GM18505 (cell line): ENCODE data around the gene TRUB1.
"Not testable (repeated sequence)": the region's sequence is repeated elsewhere in the genome, so short reads cannot be mapped to it uniquely, and the experiment has no call there.

ENCODE experiments used
- ATAC-seq: cut with Tn5 transposase; IDR thresholded peaks from one replicate; pipeline ENCODE4 v1.9.1; 2021; ENCODE audit not compliant: unreplicated experiment
- POLR2A ChIP-seq: IDR thresholded peaks from 4 replicates; pipeline ENCODE4 v1.6.1; 2011; ENCODE audit warnings: borderline replicate concordance; ENCODE audit not compliant: insufficient read depth, insufficient read length; ENCODE audit errors: extremely low read depth

The TRUB1 gene

GRCh38 chr10:114937962-114938855, at the start of gene TRUB1:
Gene TRUB1, plus strand, starts transcription at chr10:114938195. Its CDS starts 59 bp downstream, at chr10:114938254.
- TF ChIP-seq POLR2A, result peak; percentile 89
- peak; percentile 100 for ATAC-seq

GRCh38 chr10:114893251-114893650, 44.7 kb upstream of the TRUB1 start:
- TF ChIP-seq POLR2A, result no peak
- no peak for ATAC-seq

GRCh38 chr10:114894911-114895310, 43.1 kb upstream of the TRUB1 start:
- no peak for TF ChIP-seq POLR2A
- no peak for ATAC-seq

GRCh38 chr10:114897011-114897410, 41.0 kb upstream of the TRUB1 start:
- not testable (repeated sequence) for ATAC-seq

- TF ChIP-seq POLR2A, result no peak
- no peak for ATAC-seq
Observed at GRCh38 chr10:114897593-114897992, 40.4 kb upstream of the TRUB1 start.

- no peak for ATAC-seq
- TF ChIP-seq POLR2A, result no peak
Observed at GRCh38 chr10:114899982-114900381, 38.0 kb upstream of the TRUB1 start.

GRCh38 chr10:114900658-114901057, 37.3 kb upstream of the TRUB1 start:
- TF ChIP-seq POLR2A, result no peak
- no peak for ATAC-seq

- ATAC-seq, result no peak
- TF ChIP-seq POLR2A, result no peak
Observed at GRCh38 chr10:114902151-114902550, 35.8 kb upstream of the TRUB1 start.

GRCh38 chr10:114905450-114905849, 32.5 kb upstream of the TRUB1 start:
- ATAC-seq, result no peak

GRCh38 chr10:114906981-114907380, 31.0 kb upstream of the TRUB1 start:
- no peak for TF ChIP-seq POLR2A
- ATAC-seq, result no peak

More at GRCh38 chr10:114905450-114905849, 32.5 kb upstream of the TRUB1 start:
- TF ChIP-seq POLR2A, result no peak

- ATAC-seq, result no peak
Observed at GRCh38 chr10:114908896-114909295, 29.1 kb upstream of the TRUB1 start.

GRCh38 chr10:114911052-114911711, 26.8 kb upstream of the TRUB1 start:
- ATAC-seq, result peak; percentile 62
- no peak for TF ChIP-seq POLR2A

More at GRCh38 chr10:114908896-114909295, 29.1 kb upstream of the TRUB1 start:
- TF ChIP-seq POLR2A, result no peak

GRCh38 chr10:114911801-114912469, 26.1 kb upstream of the TRUB1 start:
- ATAC-seq, result no peak
- no peak for TF ChIP-seq POLR2A
